NCI-H1048 (cell line): ENCODE results near the gene MCC.

Experiments used
- DNase-seq: peaks from one replicate; lab custom pipeline; 2025; lab: John Stamatoyannopoulos, UW

Gene MCC

GRCh38 chr5:113108485-113108884 lies 379.8 kb downstream of the MCC start:
- no peak for DNase-seq

GRCh38 chr5:113106821-113107220 lies 381.4 kb downstream of the MCC start:
- no peak for DNase-seq

GRCh38 chr5:113105693-113106280 lies 382.5 kb downstream of the MCC start:
- DNase-seq: no peak

DNA sequence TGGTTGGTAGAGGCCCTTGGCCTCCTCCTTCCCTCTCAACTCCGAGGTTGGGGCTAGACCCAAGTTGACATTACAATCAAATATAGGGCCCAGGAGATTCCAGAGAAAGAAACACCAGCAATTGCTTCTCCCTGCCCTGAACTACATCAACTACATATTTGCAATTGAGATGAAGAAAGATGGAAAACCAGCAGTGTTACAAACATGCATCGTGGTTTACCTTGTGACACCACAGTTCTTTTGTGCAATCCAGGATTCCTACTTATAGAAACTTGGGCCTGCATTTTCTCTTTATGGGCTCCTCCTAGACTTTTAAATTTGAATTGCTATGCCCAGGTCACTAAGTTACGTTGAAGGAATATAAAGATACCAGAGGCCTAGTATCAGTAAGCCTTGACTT lies 384.9 kb downstream of the MCC start:
- DNase-seq: no peak

GRCh38 chr5:113102121-113102531 lies 386.1 kb downstream of the MCC start:
- DNase-seq: no peak

DNA sequence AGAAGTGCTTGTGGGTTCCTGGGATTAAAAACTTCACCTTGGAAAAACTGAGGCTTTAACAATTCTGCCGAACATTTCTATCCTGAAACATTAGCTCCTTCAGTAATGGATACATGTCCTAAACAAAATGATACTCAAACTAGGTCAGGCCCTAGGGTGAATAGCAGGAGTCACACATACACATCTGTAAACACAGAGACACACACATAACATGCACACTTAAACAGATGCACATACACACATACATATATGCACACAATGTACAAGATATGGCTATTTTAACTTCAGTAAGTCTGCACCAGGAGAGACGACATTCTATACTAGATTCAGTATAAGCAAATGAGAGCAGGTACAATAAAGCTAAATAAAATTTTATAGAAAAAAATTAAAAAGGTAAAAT lies 387.3 kb downstream of the MCC start:
- DNase-seq: no peak

DNA sequence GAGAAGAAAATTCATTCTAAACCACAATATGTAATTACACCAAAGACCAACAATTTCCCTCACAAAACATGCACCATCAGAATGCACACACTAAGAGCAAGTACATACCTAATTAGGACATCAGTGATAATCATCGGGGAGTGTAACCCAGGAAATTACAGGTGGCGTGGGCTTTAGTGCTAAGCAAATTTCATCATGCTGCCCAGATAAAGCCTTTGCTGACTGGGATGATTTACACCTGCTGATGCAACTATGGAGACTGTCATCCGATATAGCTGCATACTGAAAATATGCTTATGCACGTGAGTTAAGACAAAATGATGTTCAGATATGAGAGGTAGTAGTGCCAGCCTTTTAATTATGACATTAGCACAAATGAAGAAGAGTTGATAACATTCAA lies 388.4 kb downstream of the MCC start:
- no peak for DNase-seq

- no peak for DNase-seq
Measured at GRCh38 chr5:113098378-113098777, 389.9 kb downstream of the MCC start.

GRCh38 chr5:113095831-113096230 lies 392.4 kb downstream of the MCC start:
- DNase-seq: no peak

GRCh38 chr5:113093558-113093957 lies 394.7 kb downstream of the MCC start:
- no peak for DNase-seq

DNA sequence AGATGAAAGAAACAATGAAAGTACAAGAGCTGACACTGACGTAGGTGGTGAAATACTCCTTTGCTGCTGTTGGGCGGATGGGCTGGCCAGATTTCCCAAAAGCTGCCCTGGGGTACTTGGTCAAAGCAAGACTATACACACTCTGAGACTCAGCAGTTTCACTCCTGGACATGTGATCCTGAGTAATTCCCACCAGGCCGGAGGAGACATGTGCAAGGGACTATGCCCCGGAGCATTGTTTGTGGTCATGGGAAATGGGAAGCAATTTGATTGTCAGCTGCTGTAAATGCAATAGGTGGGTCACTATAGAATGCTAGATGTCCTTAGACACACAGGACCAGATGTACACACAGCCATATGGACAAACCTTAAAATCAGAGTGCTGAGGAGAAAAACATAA lies 395.6 kb downstream of the MCC start:
- no peak for DNase-seq

GRCh38 chr5:113091622-113092021 lies 396.6 kb downstream of the MCC start:
- DNase-seq: no peak

DNA sequence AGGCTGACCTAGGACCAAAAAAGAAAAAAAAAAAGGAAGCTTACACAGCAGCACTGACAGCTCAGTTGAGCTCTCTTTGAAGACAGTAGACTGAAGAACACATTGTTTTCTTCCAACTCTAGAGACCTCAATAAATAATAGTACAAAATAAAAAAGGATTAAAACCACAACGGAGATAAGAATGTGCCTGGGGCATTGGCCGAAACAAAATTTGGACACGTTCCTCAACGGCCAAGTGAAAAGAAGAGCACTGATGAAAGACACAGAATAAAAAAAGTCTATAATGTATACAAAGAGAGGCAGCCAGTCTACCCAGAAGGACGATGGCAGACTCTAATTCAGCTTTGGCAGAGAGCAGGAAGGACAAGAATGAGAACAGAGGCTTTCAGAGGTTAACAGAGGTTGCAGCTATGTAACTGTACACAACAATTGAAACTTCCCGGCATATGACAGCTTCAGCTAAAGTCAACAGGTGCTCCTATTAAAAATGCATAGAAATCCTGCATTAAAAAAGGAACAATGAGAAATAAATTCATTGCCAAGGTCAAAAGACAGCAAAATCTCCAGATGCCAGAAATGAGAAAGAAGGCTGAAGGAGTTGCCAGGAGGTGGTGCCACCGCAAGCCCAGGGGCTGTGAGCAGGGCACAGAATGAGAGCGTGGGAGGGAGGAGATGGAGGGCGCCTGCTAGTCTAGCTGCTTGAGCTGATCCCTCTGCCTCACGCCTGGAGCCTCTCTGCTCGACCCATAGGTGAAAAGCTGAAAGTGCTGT lies 397.7 kb downstream of the MCC start:
- DNase-seq: no peak

- DNase-seq: no peak
Measured at GRCh38 chr5:113089653-113090335, 398.5 kb downstream of the MCC start.

DNA sequence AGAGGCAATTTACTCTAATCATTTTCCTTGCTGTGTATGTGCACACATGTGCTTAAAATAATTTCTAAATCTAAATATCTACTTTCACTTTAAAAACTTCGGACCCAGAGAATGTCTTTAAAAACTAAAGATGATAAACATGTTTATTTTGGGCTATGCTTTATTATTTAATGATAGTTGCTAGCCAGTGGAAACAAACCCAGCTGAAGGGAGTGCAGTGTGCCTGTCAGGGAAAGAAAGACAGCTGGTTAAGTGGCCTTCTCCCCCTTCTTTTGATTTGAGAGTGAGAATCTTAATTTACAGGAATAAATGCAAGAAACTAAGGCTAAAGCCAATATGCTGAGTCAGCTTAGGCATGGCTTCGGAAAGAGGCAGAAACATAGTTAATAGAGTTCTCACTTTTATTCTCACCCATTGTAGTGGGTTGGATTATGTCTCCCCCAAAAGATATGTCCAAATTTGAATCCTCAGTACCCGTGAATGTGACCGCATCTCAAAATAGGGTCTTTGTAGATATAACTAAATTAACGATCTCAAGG lies 400.2 kb downstream of the MCC start:
- DNase-seq: no peak

- DNase-seq: no peak
Measured at GRCh38 chr5:113085880-113086409, 402.3 kb downstream of the MCC start.

DNA sequence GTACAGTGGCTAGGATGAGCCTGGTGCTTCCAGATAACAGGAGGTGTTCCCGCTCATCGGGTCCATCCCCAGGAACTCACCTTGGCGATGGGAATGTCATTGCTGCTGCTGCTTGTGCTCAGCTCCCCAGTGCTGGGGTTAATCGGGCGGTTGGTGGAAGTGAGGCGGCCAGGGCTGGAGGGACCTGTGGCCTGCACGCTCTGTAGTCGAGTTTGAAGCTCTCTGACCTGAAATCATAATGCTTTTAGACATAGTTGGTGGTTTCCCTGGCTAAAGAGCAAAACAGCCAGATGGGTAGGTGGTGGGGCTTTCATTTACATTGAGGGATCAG lies 403.2 kb downstream of the MCC start:
- no peak for DNase-seq

- no peak for DNase-seq
Measured at GRCh38 chr5:113084402-113085083, 403.7 kb downstream of the MCC start.

DNA sequence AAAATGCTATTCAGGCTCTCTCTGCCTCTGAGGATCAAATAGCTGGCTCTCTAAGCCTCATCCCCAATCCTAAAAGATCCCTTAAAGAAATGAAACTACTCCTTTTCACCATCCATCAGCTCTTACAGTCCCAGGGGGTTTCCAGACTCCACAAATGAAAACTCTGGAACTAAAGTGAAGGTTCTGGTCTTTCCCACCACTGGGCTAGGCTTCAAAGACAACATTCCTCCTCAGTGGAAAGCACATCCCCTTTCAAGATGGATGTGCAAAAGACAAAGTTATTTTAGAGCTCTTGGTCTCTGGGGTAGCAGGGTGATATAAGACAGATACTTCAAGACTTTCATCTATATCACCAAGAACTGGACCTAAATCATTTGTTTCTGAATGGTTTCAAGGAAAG lies 404.8 kb downstream of the MCC start:
- DNase-seq: no peak

- no peak for DNase-seq
Measured at GRCh38 chr5:113082547-113082905, 405.7 kb downstream of the MCC start.

DNA sequence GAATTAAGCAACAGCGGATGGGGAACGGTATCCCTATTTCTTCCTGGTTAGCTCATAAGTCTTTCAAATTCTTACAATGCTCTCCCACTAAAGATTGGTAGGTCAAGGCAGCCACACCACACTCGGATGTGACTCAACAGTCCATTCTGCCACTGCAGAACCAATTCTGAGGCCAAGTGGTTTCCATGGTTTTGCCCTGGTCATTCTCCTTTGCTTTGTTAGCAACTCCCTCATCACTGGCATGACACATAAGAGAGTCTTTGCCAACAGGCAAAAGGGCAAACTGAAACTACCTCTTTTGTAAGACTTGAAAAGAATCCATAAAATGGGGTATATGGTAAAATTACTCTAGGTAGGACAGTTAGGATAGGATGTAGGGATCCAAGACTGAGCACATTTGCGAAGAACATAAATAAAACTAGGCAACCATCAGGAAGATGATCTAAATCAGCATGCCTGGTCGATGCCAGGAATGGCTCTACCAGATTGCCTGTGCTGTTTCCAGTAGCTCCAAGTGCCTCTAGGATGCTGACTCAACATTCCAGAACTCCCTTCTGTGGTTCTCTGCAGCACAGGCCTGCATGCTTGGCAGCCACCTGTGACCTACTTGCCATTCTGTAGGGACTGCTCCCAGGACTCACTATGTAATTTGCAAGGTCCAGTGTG lies 406.2 kb downstream of the MCC start:
- no peak for DNase-seq
